SK-N-SH (cell line): Measurements from ENCODE around the gene NALCN. TPM values are rescaled to one million over a fixed set of nuclear protein-coding genes. Genes with fewer than 3 reads are reported as not detected.

ENCODE experiments used
- CTCF ChIA-PET: fragments of 300-600, 350-600 bp; formaldehyde crosslinking; extraction: SDS; loops from one replicate; lab custom pipeline; 2021; lab: Yijun Ruan, JAX
- POLR2A ChIA-PET: fragments of 350-600 bp; sonication (Branson Sonifier 250); formaldehyde crosslinking; extraction: SDS; loops from one replicate; lab custom pipeline; 2020; ENCODE audit warnings: antibody characterized with exemption, inconsistent platforms; lab: Yijun Ruan, JAX
- DNase-seq: peaks from one replicate; pipeline ENCODE4 v3.0.0; 2012
- H2AFZ ChIP-seq: fragments of 200-600 bp; sonication (generic); 2 replicates; pipeline ENCODE4 v1.8.1; 2016; ENCODE audit warnings: antibody characterized with exemption, mild to moderate bottlenecking, low read depth
- H3F3A ChIP-seq: fragments of 200-600 bp; sonication (generic); replicated peaks from 2 replicates; pipeline ENCODE3; 2016; ENCODE audit warnings: antibody characterized with exemption, mild to moderate bottlenecking; ENCODE audit not compliant: insufficient read depth
- H3K27ac ChIP-seq, 2 experiments: fragments of 200-500 bp in 1 of 2; fragments of 200-600 bp in 1 of 2; sonication (Bioruptor generic) in 1 of 2; sonication (generic), shearing (Covaris generic) in 1 of 2; 2 replicates each; pipeline versions ENCODE4 v1.5.1 to v1.6.1; 2014 to 2016; ENCODE audit warnings: low read depth in 2 of 2, inconsistent platforms in 1 of 2, low read length in 1 of 2, mild to moderate bottlenecking in 1 of 2, mixed read lengths in 1 of 2
- H3K27me3 ChIP-seq: fragments of 200-600 bp; sonication (generic), shearing (Covaris generic); 2 replicates; pipeline ENCODE4 v1.6.1; 2016; ENCODE audit warnings: mixed run types; ENCODE audit not compliant: insufficient read depth
- H3K36me3 ChIP-seq, 2 experiments: fragments of 200-500 bp in 1 of 2; fragments of 200-600 bp in 1 of 2; sonication (Bioruptor generic) in 1 of 2; sonication (generic) in 1 of 2; replicated peaks in 1 of 2; 2 replicates each; pipeline versions ENCODE3 to v1.5.1; 2014 to 2016; ENCODE audit warnings: low read length in 1 of 2, mild to moderate bottlenecking in 1 of 2; ENCODE audit not compliant: insufficient read depth in 2 of 2, control insufficient read depth in 1 of 2
- H3K4me1 ChIP-seq, 2 experiments: fragments of 200-500 bp in 1 of 2; fragments of 200-600 bp in 1 of 2; sonication (Bioruptor generic) in 1 of 2; sonication (generic), shearing (Covaris generic) in 1 of 2; 2 replicates each; pipeline versions ENCODE4 v1.5.1 to v1.6.1; 2014 to 2016; ENCODE audit warnings: low read depth in 1 of 2, low read length in 1 of 2, mixed run types in 1 of 2; ENCODE audit not compliant: insufficient read depth in 2 of 2, control insufficient read depth in 1 of 2
- H3K4me2 ChIP-seq: fragments of 200-600 bp; sonication (generic), shearing (Covaris generic); 2 replicates; pipeline ENCODE4 v1.6.1; 2017; ENCODE audit warnings: mixed run types
- H3K4me3 ChIP-seq, 2 experiments: fragments of 200-500 bp in 1 of 2; fragments of 200-600 bp in 1 of 2; sonication (Bioruptor generic) in 1 of 2; sonication (generic), shearing (Covaris generic) in 1 of 2; 2 replicates each; pipeline versions ENCODE4 v1.5.1 to v1.8.1; 2014 to 2016; ENCODE audit warnings: low read depth in 2 of 2, inconsistent platforms in 1 of 2, low read length in 1 of 2, mild to moderate bottlenecking in 1 of 2, mixed read lengths in 1 of 2, moderate library complexity in 1 of 2
- H3K79me2 ChIP-seq: fragments of 200-600 bp; sonication (generic); 2 replicates; pipeline ENCODE4 v1.8.1; 2017; ENCODE audit warnings: mild to moderate bottlenecking; ENCODE audit not compliant: insufficient read depth
- H3K9ac ChIP-seq: fragments of 200-600 bp; sonication (generic); 2 replicates; pipeline ENCODE4 v1.6.1; 2017; ENCODE audit warnings: mixed run types
- H3K9me2 ChIP-seq: fragments of 200-600 bp; sonication (generic); 2 replicates; pipeline ENCODE4 v1.6.1; 2017; ENCODE audit warnings: mixed run types
- H3K9me3 ChIP-seq: fragments of 200-600 bp; sonication (generic); 2 replicates; pipeline ENCODE4 v1.6.1; 2017; ENCODE audit warnings: mixed run types, mild to moderate bottlenecking, moderate library complexity
- H4K20me1 ChIP-seq: fragments of 200-600 bp; sonication (generic); 2 replicates; pipeline ENCODE4 v1.6.1; 2017; ENCODE audit warnings: mild to moderate bottlenecking, mixed run types; ENCODE audit not compliant: insufficient read depth
- EP300 ChIP-seq, 2 experiments: IDR thresholded peaks; 2 replicates each; pipeline versions ENCODE4 v1.4.0 to v1.6.1; 2012; ENCODE audit warnings: borderline replicate concordance in 1 of 2, low read depth in 1 of 2, low read length in 1 of 2
- FOSL2 ChIP-seq: IDR thresholded peaks from 2 replicates; pipeline ENCODE4 v1.4.0; 2012; ENCODE audit warnings: low read depth, mild to moderate bottlenecking, moderate library complexity, borderline replicate concordance
- IRF3 ChIP-seq: fragments of 150-350 bp; IDR thresholded peaks from 2 replicates; pipeline ENCODE4 v1.6.1; 2016; ENCODE audit warnings: mild to moderate bottlenecking, low read depth, low read length
- NRF1 ChIP-seq: IDR thresholded peaks from 2 replicates; pipeline ENCODE4 v1.6.1; 2012; ENCODE audit warnings: low read depth, mild to moderate bottlenecking, low read length
- SIN3A ChIP-seq: IDR thresholded peaks from 2 replicates; pipeline ENCODE4 v1.6.1; 2012; ENCODE audit warnings: low read depth, mild to moderate bottlenecking, low read length, moderate library complexity, borderline replicate concordance
- YY1 ChIP-seq: IDR thresholded peaks from 2 replicates; pipeline ENCODE4 v1.4.0; 2012; ENCODE audit warnings: low read depth, mild to moderate bottlenecking
- WGBS: methylation state at CpG from one replicate; pipeline ENCODE4 v1.1.6; 2017; ENCODE audit warnings: low lambda C conversion rate; 5-methylcytosine and 5-hydroxymethylcytosine counted together
- polyA plus RNA-seq, 3 experiments: library from polyadenylated mRNA; depleted of rRNA; stranded (reverse); fragments of >200 nt; gene quantifications; 2 replicates each; pipeline ENCODE4 v1.2.3, GENCODE V29; 2012
- TF ChIP-seq, protein P1 (sequence below): IDR thresholded peaks from 2 replicates; pipeline ENCODE4 v1.4.0; 2012; ENCODE audit warnings: low read depth, borderline replicate concordance
- TF ChIP-seq, protein P2 (sequence below): IDR thresholded peaks from 2 replicates; pipeline ENCODE4; 2012
- TF ChIP-seq, protein P3 (sequence below): IDR thresholded peaks from 2 replicates; pipeline ENCODE4 v1.6.1; 2012; ENCODE audit warnings: mild to moderate bottlenecking, low read depth, low read length, moderate library complexity
- TF ChIP-seq, protein P4 (sequence below): fragments of 200-600 bp; sonication (generic); IDR thresholded peaks from 2 replicates; pipeline ENCODE4 v1.6.1; 2017; ENCODE audit warnings: antibody characterized with exemption, mild to moderate bottlenecking, moderate library complexity

The NALCN gene
- polyA plus RNA-seq, 1 of the 3 experiments (the other 2 are of a cell fraction), result 3.0 TPM

DNA sequence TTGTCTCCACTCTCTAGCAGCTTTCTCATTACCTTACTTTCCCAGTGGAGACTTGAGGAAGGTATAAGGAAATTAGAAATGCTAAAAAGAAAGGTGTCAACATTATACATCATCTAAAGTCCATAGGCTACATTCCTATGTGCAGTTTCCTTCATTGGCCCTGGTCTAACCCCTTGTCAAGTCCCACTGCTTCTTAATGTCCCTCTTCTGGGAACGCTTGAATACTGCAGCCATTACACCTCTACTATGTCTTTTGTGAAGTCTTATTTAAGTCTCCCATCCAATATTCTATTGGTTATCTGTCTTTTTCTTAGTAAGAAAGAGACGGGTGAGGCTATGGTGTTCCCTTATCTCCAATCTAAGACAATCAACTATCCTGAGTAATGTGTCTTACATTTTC lies 409.1 kb downstream of the NALCN start:
- DNase-seq, result no peak
- Histone ChIP-seq H3K4me2 (no peak overlapping the region), H3K79me2 (no peaks in the 10 kb centered on the region), H3K4me3 (no peak overlapping the region), H3K36me3 (no peaks in the 10 kb centered on the region), H3K9me2 (no peaks in the 10 kb centered on the region), H3K27ac (no peak overlapping the region), H3F3A (no peaks in the 10 kb centered on the region), H3K27me3 (no peaks in the 10 kb centered on the region), H3K9me3 (no peaks in the 10 kb centered on the region), H2AFZ (no peak overlapping the region), H3K4me1 (no peaks in the 10 kb centered on the region), H3K9ac (no peak overlapping the region), H4K20me1 (no peaks in the 10 kb centered on the region)
- ChIA-PET POLR2A (no interaction called here), CTCF (no interaction called here)
- TF ChIP-seq, protein P1, sequence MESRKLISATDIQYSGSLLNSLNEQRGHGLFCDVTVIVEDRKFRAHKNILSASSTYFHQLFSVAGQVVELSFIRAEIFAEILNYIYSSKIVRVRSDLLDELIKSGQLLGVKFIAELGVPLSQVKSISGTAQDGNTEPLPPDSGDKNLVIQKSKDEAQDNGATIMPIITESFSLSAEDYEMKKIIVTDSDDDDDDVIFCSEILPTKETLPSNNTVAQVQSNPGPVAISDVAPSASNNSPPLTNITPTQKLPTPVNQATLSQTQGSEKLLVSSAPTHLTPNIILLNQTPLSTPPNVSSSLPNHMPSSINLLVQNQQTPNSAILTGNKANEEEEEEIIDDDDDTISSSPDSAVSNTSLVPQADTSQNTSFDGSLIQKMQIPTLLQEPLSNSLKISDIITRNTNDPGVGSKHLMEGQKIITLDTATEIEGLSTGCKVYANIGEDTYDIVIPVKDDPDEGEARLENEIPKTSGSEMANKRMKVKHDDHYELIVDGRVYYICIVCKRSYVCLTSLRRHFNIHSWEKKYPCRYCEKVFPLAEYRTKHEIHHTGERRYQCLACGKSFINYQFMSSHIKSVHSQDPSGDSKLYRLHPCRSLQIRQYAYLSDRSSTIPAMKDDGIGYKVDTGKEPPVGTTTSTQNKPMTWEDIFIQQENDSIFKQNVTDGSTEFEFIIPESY, result no peak
- TF ChIP-seq, protein P2, sequence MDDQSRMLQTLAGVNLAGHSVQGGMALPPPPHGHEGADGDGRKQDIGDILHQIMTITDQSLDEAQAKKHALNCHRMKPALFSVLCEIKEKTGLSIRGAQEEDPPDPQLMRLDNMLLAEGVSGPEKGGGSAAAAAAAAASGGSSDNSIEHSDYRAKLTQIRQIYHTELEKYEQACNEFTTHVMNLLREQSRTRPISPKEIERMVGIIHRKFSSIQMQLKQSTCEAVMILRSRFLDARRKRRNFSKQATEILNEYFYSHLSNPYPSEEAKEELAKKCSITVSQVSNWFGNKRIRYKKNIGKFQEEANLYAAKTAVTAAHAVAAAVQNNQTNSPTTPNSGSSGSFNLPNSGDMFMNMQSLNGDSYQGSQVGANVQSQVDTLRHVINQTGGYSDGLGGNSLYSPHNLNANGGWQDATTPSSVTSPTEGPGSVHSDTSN, result no peak
- TF ChIP-seq IRF3 (no peak), EP300 (IDR thresholded peaks at IDR 0.05; ENCODE audit: borderline replicate concordance in 1 of 2, low read depth in 1 of 2, low read length in 1 of 2) (no peak), NRF1 (no peak), SIN3A (no peak), FOSL2 (no peak), YY1 (no peak)
- TF ChIP-seq, protein P3, sequence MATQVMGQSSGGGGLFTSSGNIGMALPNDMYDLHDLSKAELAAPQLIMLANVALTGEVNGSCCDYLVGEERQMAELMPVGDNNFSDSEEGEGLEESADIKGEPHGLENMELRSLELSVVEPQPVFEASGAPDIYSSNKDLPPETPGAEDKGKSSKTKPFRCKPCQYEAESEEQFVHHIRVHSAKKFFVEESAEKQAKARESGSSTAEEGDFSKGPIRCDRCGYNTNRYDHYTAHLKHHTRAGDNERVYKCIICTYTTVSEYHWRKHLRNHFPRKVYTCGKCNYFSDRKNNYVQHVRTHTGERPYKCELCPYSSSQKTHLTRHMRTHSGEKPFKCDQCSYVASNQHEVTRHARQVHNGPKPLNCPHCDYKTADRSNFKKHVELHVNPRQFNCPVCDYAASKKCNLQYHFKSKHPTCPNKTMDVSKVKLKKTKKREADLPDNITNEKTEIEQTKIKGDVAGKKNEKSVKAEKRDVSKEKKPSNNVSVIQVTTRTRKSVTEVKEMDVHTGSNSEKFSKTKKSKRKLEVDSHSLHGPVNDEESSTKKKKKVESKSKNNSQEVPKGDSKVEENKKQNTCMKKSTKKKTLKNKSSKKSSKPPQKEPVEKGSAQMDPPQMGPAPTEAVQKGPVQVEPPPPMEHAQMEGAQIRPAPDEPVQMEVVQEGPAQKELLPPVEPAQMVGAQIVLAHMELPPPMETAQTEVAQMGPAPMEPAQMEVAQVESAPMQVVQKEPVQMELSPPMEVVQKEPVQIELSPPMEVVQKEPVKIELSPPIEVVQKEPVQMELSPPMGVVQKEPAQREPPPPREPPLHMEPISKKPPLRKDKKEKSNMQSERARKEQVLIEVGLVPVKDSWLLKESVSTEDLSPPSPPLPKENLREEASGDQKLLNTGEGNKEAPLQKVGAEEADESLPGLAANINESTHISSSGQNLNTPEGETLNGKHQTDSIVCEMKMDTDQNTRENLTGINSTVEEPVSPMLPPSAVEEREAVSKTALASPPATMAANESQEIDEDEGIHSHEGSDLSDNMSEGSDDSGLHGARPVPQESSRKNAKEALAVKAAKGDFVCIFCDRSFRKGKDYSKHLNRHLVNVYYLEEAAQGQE, result no peak
- TF ChIP-seq, protein P4, sequence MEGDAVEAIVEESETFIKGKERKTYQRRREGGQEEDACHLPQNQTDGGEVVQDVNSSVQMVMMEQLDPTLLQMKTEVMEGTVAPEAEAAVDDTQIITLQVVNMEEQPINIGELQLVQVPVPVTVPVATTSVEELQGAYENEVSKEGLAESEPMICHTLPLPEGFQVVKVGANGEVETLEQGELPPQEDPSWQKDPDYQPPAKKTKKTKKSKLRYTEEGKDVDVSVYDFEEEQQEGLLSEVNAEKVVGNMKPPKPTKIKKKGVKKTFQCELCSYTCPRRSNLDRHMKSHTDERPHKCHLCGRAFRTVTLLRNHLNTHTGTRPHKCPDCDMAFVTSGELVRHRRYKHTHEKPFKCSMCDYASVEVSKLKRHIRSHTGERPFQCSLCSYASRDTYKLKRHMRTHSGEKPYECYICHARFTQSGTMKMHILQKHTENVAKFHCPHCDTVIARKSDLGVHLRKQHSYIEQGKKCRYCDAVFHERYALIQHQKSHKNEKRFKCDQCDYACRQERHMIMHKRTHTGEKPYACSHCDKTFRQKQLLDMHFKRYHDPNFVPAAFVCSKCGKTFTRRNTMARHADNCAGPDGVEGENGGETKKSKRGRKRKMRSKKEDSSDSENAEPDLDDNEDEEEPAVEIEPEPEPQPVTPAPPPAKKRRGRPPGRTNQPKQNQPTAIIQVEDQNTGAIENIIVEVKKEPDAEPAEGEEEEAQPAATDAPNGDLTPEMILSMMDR, result no peak
- 43% methylated on average over 2 of the region's 2 CpGs for WGBS

Other genes with a start within 250 kb of the NALCN start
- gene ITGBL1, start 36.2 kb upstream of the NALCN start, polyA plus RNA-seq (2012; rRNA removed), result 78.7 and 90.0 TPM in 2 replicates